AG04449 (cell line): ENCODE measurements around the gene DPAGT1.

Source experiments
- CTCF ChIA-PET: fragments of 350-600 bp; formaldehyde crosslinking; extraction: SDS; loops from one replicate; lab custom pipeline; 2021; ENCODE audit warnings: antibody characterized with exemption; lab: Yijun Ruan, JAX
- POLR2A ChIA-PET: fragments of 400-600, 350-600 bp; formaldehyde crosslinking; extraction: SDS; loops from one replicate; lab custom pipeline; 2020; ENCODE audit warnings: antibody characterized with exemption, inconsistent platforms; lab: Yijun Ruan, JAX
- DNase-seq: peaks from one replicate; pipeline ENCODE4 v3.0.0-alpha.2; 2010; ENCODE audit warnings: low read depth, low spot score
- H3K4me3 ChIP-seq: 2 replicates; pipeline ENCODE4 v1.5.1; 2011; ENCODE audit warnings: low read depth, mild to moderate bottlenecking, control low read depth, low read length
- CTCF ChIP-seq: IDR thresholded peaks from one replicate; pipeline ENCODE4 v1.5.1; 2011; ENCODE audit warnings: mild to moderate bottlenecking, moderate library complexity, low read length, control low read depth, inconsistent platforms; ENCODE audit not compliant: insufficient read depth; ENCODE audit errors: missing control alignments

Gene DPAGT1

GRCh38 chr11:119100994-119101758 is 477 bp downstream of the DPAGT1 start:
- ChIA-PET POLR2A (interaction anchor here (0.6 to 1.5 kb wide), 8 partner anchors 7 to 236 kb away, joined by 3 to 4 read pairs (median 3); partner anchors contain the start of genes HMBS and VPS11), CTCF (interaction anchor here (1.0 to 4.5 kb wide), 11 partner anchors 9 to 238 kb away, joined by 3 to 27 read pairs (median 6); partner anchors contain the start of genes CBL, HINFP and VPS11)
- DNase-seq = no peak
- TF ChIP-seq CTCF = no peak
- peak overlapping the region; percentile 88 for H3K4me3 ChIP-seq

- peak overlapping the region; percentile 88 for H3K4me3 ChIP-seq
- CTCF ChIA-PET = interaction anchor here (0.7 to 4.5 kb wide), 9 partner anchors 10 to 238 kb away, joined by 3 to 21 read pairs (median 3); partner anchors contain the start of gene CBL
- POLR2A ChIA-PET = no interaction called here
- TF ChIP-seq CTCF = peak; percentile 26
- DNase-seq = no peak
These were observed 1.2 kb downstream of the DPAGT1 start for GRCh38 chr11:119100246-119100970.

GRCh38 chr11:119099711-119100110 is 1.9 kb downstream of the DPAGT1 start:
- ChIA-PET CTCF (interaction anchor here (0.6 to 4.5 kb wide), 8 partner anchors 11 to 239 kb away, joined by 3 to 21 read pairs (median 4); partner anchors contain the start of gene CBL), POLR2A (no interaction called here)
- H3K4me3 ChIP-seq = no peak overlapping the region
- no peak for DNase-seq
- no peak for TF ChIP-seq CTCF

GRCh38 chr11:119095066-119095880 is 6.4 kb downstream of the DPAGT1 start:
- CTCF ChIA-PET = interaction anchor here (1.0 to 4.1 kb wide), 14 partner anchors 9 to 279 kb away, joined by 3 to 31 read pairs (median 7); partner anchors contain the start of genes C2CD2L, CBL and HMBS
- peak overlapping the region; percentile 69 for H3K4me3 ChIP-seq
- DNase-seq = peak; percentile 97
- POLR2A ChIA-PET = interaction anchor here (0.6 to 2.9 kb wide), 14 partner anchors 10 to 482 kb away, joined by 3 to 50 read pairs (median 4); partner anchors contain the start of genes C2CD2L, CBL, HINFP and HMBS
- TF ChIP-seq CTCF = no peak

GRCh38 chr11:119094816-119095065 is 6.9 kb downstream of the DPAGT1 start:
- CTCF ChIA-PET = interaction anchor here (0.8 to 4.1 kb wide), 15 partner anchors 9 to 279 kb away, joined by 3 to 31 read pairs (median 4); partner anchors contain the start of genes C2CD2L, CBL and HMBS
- DNase-seq = no peak
- peak overlapping the region; percentile 69 for H3K4me3 ChIP-seq
- TF ChIP-seq CTCF = peak; percentile 84
- POLR2A ChIA-PET = interaction anchor here (0.6 to 2.9 kb wide), 12 partner anchors 10 to 483 kb away, joined by 3 to 50 read pairs (median 4); partner anchors contain the start of genes C2CD2L, CBL, HINFP and HMBS
